Upper lobe of left lung (tissue), 6 donors: ENCODE measurements around the gene LCT. TPM values are rescaled to one million over a fixed set of nuclear protein-coding genes. Genes with fewer than 3 reads are reported as not detected.

Source experiments
- small RNA-seq, 4 donors: library from RNA; depleted of rRNA; stranded (forward); fragments of <200 nt; gene quantifications; one replicate each; pipeline ENCODE3, GENCODE V24; 2016
- total RNA-seq, 6 donors: library from RNA; depleted of rRNA in 4 of 6; stranded (reverse); fragments of >200 nt in 4 of 6; gene quantifications; one replicate each; pipeline versions ENCODE4 v1.1.0 to v1.2.1, GENCODE V29; 2016 to 2021
- donor health status: DM: no; HTN: no; CAD: no; lungs with moderate emphysema.
- donor health status: DM: no; HTN: yes; CAD: no; lungs with severe emphysema.

Gene LCT
- total RNA-seq, 6 donors from 2014 or later, result 0.03 to 0.20 TPM; not detected in 4

Small RNA genes within 50 kb of the gene (small RNA-seq; reads per million reads assigned to genes)
- 0 reads per million in 4 donors for gene RF00019

Other genes starting within 250 kb of the LCT start
- gene UBXN4, start 95.3 kb downstream of the LCT start, total RNA-seq, result 100 to 1,000 TPM in 1 of 6 donors, 10 to 100 TPM in 5; 34.0 to 101 (median 67.8) TPM
- gene MCM6, start 39.3 kb upstream of the LCT start, total RNA-seq, result 10 to 100 TPM in 1 of 6 donors, 1 to 10 TPM in 5; 4.2 to 10.5 (median 7.6) TPM
- 10 to 100 TPM; 38.5 to 68.1 (median 51.9) TPM for gene DARS1, start 148.4 kb upstream of the LCT start, total RNA-seq